Activated naive CD4-positive, alpha-beta T cell treated with anti-CD3 and anti-CD28 coated beads, Interleukin-2, amount 50 U/mL, for 72 hours (primary cell): Measurements from ENCODE around the gene MDFI. TPM values are rescaled to one million over a fixed set of nuclear protein-coding genes. Genes with fewer than 3 reads are reported as not detected.
A peak's percentile ranks its signal among the peaks of the same experiment; 100 is the strongest.

Experiments
- ATAC-seq, 2 donors: fragments of 150-1000 bp; cut with Tn5 transposase; 2 replicates each; pipeline ENCODE4 v1.10.0; 2021; ENCODE audit warnings: mild to moderate bottlenecking in 2 of 2, moderate library complexity in 2 of 2
- DNase-seq, 2 donors: peaks; one replicate each; pipeline ENCODE4 v3.0.0; 2021 to 2022; ENCODE audit warnings: low spot score in 2 of 2
- H3K27ac Mint-ChIP-seq, 2 donors: one replicate each; pipeline ENCODE4 v1.8.0; 2022; ENCODE audit warnings: mild to moderate bottlenecking in 2 of 2, mixed read lengths in 2 of 2
- H3K36me3 Mint-ChIP-seq, 2 donors: one replicate each; pipeline ENCODE4 v1.8.0; 2022; ENCODE audit warnings: mixed read lengths in 2 of 2
- H3K9me3 Mint-ChIP-seq, 2 donors: one replicate each; pipeline ENCODE4 v1.8.0; 2022; ENCODE audit warnings: mixed read lengths in 2 of 2
- total RNA-seq, 2 donors: library from RNA; stranded (reverse); gene quantifications; one replicate each; pipeline ENCODE4 v1.2.3, GENCODE V29; 2022

MDFI gene
- total RNA-seq, 2 donors from 2014 or later = not detected

DNA sequence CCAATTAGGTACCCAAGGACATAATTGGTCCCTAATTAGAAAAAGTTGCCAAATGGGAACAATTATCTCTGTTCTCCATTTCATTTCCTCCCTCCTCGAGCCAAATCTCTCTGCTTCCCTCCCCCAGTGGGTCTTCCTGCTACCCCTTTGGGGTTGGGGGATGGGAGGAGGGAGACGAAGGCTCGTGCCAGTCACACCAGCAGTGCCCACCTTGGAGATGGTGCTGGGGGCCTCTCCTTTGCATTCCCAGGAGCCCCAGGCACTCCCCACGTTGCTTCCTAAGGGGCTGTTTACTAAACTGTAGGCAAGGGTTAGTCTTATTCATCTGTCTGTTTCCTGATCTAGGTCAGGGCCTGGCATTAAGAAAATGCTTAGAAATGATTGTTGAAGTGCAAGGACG is 33.1 kb downstream of the MDFI start:
- Mint-ChIP-seq H3K9me3 (no peaks in the 10 kb centered on the region), H3K36me3 (no peaks in the 10 kb centered on the region), H3K27ac (no peak overlapping the region)
- DNase-seq (no peak), ATAC-seq (no peak)

DNA sequence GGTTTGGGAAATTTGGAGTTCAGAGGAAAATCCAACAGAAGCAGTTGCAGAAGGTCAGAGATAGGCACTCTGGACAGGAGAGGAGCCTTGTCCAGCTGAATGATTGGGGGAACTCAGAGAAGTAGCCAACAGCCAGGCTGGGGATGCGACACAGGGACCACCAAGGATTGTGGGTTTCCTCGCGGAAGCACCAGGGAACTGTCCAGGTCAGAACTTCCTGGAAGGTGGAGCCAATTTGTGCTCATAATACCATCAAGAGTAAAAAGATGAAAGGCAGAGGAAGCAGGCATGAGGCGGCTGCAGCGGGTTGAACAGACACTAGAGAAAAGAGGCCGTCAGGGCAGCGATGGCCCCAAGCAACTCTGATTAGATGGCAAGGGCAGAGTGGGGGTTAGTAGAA is 33.7 kb downstream of the MDFI start:
- no peak overlapping the region for H3K27ac Mint-ChIP-seq
- DNase-seq = no peak
- H3K36me3 Mint-ChIP-seq = no peaks in the 10 kb centered on the region
- no peaks in the 10 kb centered on the region for H3K9me3 Mint-ChIP-seq
- ATAC-seq = no peak

DNA sequence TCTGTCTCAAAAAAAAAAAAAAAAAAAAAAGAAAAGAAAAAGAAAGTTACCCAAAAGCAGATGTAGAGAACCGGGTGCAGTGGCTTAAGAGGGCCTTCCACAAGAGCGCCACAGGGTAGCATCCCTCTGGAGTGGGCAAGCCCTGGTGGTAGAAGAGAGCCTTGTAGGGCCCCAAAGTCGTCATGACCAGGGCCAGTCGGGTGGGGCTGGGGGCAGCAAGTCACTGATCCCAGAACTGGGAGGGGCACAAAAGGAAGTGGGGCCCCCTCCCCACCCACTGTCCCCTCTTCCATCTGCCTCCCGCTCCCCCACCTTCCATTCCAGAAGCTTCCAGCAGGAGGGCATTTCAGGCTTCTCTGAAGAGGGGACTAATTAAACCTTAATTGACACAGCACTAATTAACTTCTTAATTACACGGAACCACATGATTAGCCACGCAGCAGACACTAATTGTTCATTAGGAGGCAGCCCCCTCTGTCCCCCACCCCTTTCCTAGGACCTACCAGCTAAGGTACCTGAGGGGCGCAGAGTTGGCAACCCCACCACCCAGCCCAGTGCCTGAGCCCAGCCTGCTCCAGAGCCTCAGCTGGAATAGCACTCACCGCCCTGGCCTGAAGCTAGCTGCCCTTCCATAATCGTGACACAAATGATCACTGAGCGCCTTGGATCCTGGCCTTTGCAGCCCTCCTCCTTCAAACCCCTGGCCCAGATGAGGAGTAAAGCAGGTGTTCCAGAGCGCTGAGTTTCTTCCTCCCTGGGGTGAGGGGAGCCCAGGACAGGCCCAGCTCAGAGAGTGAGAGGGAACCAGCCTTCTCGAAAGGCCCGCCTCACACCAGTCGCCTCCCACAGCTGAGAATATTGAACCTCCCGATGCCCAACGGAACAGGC is 34.8 kb downstream of the MDFI start:
- ATAC-seq (no peak), DNase-seq (no peak)
- Mint-ChIP-seq H3K27ac (no peak overlapping the region), H3K36me3 (no peaks in the 10 kb centered on the region), H3K9me3 (no peaks in the 10 kb centered on the region)

DNA sequence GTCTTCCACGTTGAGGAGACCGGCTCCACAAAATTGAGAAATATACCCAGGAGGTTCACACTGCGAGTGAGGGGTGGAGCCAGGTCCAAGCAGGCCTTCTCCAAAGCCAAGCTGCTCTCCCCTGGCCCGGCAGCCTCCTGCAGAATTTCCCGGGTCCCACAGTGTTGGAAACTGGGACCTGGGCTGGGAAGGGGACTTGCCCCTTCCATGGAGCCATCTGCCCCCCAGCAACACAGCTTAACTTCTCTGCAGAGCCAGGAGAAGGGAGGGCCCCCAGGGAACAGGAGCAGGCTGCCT is 35.4 kb downstream of the MDFI start:
- Mint-ChIP-seq H3K9me3 (no peaks in the 10 kb centered on the region), H3K27ac (no peak overlapping the region), H3K36me3 (no peaks in the 10 kb centered on the region)
- no peak for DNase-seq
- ATAC-seq = no peak

DNA sequence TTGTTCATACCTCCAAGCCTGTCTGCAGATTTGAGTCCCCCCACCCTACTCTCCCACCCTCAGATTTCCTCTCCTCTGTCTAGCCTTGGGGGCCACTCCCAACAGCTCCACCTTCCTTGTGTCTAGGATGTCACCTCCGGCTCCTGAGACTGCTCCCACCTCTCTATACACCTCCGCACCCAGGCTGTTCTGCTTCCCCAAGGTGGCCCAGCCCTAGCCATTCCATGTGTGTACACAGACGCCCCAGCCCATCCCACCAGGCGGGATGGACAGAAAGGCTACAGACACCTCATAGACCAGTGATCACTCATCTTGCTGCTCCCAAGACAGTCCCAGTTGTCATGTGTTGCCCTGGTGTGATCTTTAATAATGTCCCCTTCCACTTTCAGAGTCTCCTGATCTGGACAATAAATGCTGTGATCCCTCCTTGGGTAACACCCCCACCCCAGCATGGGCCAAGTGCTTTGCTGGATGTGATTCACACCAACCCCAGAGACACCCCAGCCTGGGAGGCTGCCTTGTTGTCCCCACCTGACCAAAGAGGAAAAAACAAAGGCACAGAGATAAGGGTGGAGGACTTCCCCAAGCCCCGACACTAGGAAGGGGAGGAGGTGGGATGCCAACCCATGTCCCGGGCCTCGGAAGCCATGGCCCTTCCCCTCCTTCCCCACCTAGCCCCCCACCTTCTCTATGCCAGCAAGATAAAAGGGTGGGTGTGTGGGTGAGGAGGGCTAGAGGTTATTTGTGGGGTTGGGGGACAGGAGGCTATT is 36.1 kb downstream of the MDFI start:
- H3K27ac Mint-ChIP-seq = no peak overlapping the region
- ATAC-seq (no peak), DNase-seq (no peak)
- no peaks in the 10 kb centered on the region for H3K36me3 Mint-ChIP-seq
- H3K9me3 Mint-ChIP-seq = no peaks in the 10 kb centered on the region

DNA sequence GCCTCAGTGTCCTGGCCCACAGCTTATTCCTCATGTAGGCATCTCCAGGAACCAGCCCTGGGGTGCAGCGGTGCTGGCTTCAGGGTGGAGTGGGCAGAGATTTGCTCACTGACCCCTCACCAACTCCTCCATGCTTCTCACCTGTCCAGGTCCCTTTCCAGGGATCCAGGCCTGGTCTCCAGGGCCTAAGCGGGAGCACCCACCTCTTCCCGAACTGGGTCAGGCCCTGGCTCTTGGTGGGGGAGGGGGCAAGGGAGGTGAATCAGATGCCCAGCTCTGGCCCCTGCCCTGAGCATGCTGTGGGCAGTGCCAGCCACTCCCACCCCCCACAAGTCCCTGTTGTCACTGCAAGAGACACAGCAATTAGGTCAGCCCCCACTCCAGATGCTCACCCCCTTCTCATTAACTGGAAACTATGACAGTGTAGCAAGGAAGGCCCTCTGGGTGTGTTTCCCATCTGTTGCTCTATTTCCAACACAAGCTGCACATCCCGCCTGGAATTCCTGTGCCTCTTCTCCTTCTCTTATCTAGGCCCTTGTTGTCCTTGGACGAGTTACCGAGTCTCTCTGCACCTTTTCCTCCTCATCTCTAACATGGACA is 37.0 kb downstream of the MDFI start:
- H3K9me3 Mint-ChIP-seq = no peaks in the 10 kb centered on the region
- DNase-seq (no peak), ATAC-seq (no peak)
- H3K36me3 Mint-ChIP-seq = no peaks in the 10 kb centered on the region
- H3K27ac Mint-ChIP-seq = no peak overlapping the region

DNA sequence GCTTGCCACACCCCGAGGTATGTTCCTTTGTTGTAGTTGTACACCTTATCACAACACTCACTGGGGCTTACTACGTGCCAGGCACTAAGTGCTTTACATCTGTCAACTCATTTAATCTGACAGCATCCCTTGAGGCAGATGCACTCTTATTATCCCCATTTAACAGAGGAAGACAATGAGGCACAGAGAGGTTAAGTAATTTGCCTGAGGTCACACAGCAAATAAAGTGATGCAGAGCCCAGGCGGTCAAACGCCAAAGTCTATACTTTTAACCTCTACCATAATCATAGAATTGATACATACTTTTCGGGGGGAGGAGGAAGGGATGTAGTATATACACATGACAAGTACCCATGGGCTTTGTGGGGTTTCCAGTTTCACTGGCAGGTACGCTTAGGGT is 37.7 kb downstream of the MDFI start:
- H3K9me3 Mint-ChIP-seq = no peaks in the 10 kb centered on the region
- no peak overlapping the region for H3K27ac Mint-ChIP-seq
- no peaks in the 10 kb centered on the region for H3K36me3 Mint-ChIP-seq
- ATAC-seq (no peak), DNase-seq (no peak)

DNA sequence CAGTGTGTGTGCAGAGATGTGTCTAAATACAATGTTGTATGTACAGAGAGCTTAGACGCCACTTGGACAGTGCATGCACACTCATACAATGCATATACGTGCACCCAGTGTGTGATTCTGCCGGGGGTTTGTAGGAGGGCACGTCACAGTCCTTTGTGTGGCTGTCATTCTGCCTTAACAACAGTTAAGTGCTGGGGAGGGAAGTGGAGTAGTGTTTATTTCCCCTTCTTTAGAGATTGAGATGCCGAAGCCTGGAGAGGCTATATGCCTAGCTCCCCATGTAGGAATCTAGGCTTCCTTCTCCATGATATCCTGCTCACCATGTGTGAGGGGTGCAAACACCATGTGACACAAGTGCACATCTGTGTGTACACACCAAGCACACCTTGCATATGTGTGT is 38.2 kb downstream of the MDFI start:
- H3K27ac Mint-ChIP-seq = no peak overlapping the region
- H3K36me3 Mint-ChIP-seq = no peaks in the 10 kb centered on the region
- DNase-seq (no peak), ATAC-seq (no peak)
- H3K9me3 Mint-ChIP-seq = no peaks in the 10 kb centered on the region

DNA sequence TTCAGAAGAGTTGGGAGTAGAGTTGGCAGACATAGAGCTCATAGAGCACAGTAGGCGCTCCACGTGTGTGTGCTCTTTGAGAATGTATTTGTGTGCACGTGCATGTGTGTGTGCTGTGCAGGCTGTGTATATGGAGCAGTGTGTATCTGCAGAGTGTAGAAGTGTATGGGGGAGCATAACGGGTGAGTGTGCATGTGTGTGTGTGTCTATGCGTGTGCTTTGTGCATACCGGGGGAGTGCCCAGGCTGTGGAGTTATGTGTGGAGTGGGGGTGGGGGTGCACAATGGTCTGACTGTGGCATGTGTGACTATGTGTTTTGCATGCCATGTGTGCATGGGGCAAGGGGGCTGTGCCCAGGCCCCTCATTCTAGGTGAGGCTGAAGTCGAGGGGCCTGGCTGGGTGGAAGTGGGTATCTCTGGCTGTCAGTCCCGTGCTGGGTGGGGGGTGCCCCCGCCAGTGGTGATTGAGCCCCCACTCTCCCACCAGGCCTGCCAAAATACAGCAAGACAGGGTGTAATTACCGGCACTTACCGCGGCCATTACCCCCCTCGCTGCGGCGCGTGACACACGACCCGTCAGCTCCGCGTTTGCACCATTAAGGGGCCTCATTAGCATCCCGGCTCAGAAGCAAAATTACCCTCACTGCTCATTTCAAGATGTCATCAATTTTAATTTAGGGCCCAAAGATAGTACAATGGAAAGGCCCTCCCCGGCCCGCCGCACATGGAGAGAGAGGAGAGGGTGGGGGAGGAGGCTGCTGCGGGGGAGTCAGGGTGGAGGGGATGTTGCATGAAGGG is 39.1 kb downstream of the MDFI start:
- no peak overlapping the region for H3K27ac Mint-ChIP-seq
- no peaks in the 10 kb centered on the region for H3K36me3 Mint-ChIP-seq
- ATAC-seq (no peak), DNase-seq (no peak)
- no peaks in the 10 kb centered on the region for H3K9me3 Mint-ChIP-seq

DNA sequence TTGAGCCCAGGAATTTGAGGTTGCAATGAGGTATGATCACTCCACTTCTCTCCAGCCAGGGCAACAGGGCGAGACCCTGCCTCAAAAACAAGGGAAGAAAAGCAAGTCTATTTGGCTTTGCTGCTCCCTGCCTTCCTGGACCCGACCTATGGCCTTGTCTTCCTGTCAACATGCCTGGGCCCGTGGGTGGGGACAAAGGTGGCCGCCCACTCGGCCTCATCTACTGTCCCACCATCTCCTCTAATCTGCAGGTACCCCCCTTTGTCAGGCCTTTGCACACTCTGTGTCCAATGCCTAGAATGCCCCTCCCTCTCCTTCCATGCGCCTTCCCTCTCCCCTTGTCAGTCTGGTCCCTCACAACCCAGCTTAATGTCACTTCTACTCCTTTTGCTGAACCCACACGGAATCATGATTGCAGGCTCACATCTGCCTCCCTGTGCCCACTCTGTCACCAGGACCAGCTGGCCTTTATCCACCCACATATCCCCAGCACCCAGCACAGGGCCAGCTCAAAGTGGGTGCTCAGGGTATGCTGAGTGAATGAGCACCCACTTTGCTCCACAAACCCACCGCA is 40.3 kb downstream of the MDFI start:
- ATAC-seq (no peak), DNase-seq (no peak)
- no peaks in the 10 kb centered on the region for H3K36me3 Mint-ChIP-seq
- no peaks in the 10 kb centered on the region for H3K9me3 Mint-ChIP-seq
- H3K27ac Mint-ChIP-seq = no peak overlapping the region

DNA sequence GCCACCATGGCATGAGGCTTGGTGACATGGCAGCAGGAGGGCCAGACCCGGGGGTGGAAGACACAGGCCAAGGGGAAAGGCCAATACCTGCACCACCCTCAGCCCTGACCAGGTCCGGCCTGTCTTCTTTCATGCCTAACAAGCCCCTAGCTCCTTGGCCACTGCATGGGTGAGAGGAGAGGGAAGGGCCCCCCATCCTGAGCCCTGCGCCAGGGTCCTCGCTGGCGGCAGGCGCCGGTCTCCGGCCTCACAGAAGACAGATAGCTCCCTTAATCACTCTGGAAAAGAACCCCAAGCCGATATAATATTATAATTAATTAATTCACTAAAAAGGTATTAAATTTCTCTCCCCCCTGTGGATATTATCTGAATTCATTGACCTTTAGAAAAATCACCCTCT is 41.4 kb downstream of the MDFI start:
- Mint-ChIP-seq H3K27ac (no peak overlapping the region), H3K36me3 (no peaks in the 10 kb centered on the region), H3K9me3 (no peaks in the 10 kb centered on the region)
- ATAC-seq (no peak), DNase-seq (no peak)

DNA sequence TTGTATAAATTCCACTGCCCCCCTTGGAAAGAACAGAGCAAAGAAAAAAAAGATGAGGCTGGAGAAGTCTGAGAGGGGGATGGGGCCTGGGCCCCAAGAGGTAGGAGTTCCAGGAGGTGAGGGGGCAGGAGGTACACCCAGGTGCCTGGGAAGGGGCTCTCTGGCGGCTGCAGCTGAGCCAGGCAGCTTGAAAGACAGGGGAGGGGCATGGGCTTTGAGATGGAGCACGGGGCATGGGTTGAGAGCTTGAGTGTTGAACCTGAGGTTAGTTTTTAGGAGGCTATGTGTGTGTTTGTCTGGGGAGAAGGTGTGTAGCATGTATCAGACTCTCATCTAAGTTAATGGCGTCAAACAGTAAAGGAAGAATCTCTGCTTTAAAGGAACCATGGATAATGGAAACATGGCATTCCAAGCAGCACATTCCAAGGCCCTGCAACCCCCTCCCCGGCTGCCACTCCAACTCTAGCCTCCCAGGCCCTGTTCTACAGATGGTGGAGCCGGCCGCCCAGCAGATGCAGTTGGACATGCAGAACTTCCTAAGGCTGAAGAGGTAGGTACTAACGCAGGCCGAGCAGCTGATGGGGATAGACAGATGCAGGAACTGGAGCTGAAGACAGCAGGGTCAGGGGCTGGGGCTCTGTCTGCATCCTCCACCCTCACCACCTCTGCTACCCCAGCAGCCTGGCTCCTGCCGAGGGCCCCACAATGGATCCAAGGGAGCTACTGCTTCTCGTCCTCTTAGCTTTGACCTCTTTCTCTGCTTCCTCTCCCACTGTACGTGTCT is 42.1 kb downstream of the MDFI start:
- DNase-seq = no peak
- no peak for ATAC-seq
- Mint-ChIP-seq H3K36me3 (no peaks in the 10 kb centered on the region), H3K9me3 (no peaks in the 10 kb centered on the region), H3K27ac (no peak overlapping the region)

DNA sequence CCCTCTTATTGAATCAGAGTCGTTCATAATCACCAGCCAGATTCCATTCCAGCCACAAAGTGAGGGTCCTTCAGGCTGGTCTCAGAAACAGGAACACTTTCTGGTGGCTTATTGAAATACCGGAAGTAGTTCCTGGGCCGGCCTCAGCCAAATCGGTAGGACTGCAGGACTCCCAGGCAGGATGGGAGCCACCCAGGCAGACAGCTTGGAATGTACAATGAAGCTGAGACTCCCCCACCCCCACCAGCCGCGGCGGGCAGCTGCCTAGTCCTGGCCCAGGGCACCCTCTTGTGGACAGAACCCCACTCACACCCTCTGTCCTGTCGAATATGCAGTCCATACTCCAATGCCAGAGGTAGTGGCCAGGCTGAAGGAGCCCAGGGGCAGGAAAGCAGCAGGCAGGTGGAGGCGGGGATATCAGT is 43.8 kb downstream of the MDFI start:
- DNase-seq = peak; percentile 70 to 78
- Mint-ChIP-seq H3K36me3 (no peaks in the 10 kb centered on the region), H3K27ac (no peak overlapping the region), H3K9me3 (no peaks in the 10 kb centered on the region)
- peak; percentile 77 to 82 for ATAC-seq

DNA sequence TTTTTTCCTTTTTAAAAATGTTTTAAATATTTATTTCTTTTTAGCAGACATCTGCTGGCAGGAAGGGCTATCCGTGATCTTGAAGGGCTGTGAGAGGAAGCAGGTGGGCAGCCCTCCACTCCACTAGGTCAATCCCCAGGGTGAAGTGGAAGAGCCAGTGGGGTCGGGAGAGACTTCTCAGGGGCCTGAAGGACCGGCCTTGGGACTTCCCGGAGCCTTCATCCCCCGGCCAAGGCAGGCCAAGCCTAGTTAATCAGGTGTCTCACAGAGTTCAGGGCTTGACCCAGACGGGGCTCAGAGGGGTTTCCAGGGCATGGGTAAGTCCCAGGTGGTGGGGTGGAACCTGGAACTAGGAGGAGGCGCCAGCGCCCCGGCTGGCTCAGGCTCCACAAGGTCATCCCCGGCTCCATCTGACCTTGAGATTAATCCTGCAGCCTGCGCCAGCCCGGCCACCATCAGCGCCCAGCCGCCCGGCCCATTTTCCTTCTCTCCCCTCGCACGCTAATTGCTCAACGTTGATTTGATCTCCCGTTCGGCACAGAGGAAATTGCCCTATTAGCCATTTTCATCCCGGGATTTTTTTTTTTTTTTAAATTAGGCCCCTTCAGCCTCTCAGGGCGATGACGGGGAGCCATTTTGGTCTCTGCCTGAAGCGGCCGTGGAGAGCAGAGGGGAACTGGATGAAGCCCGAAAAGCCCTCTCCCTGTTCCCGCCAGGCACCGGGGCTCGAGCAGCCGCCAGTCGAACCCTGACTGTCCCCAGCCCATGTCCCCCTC is 44.4 kb downstream of the MDFI start:
- H3K36me3 Mint-ChIP-seq = no peaks in the 10 kb centered on the region
- ATAC-seq (peak; percentile 4 to 8), DNase-seq (peak in 1 of 2 donors; percentile 15)
- peak overlapping the region in 1 of 2 donors; percentile 86 for H3K27ac Mint-ChIP-seq
- H3K9me3 Mint-ChIP-seq = no peaks in the 10 kb centered on the region

DNA sequence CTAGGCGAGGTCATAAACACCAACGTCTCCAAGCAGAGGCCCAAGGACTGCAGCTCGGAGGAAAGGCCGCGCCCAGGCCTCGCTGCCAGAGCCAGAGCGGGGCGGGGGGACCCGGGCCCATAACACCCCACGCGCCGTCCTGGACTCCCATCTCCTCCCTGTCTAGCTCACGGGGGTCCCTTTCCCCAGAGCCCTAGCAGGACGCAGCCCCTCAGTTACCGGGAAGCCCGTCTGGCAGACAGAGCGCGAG is 44.9 kb downstream of the MDFI start:
- Mint-ChIP-seq H3K36me3 (no peaks in the 10 kb centered on the region), H3K9me3 (no peaks in the 10 kb centered on the region), H3K27ac (peak overlapping the region; percentile 82 to 86)
- ATAC-seq (peak; percentile 18 to 31), DNase-seq (no peak)
